AML-193 (cell line): ENCODE data around the gene WDTC1.
A peak's percentile ranks its signal among the peaks of the same experiment; 100 is the strongest.

Experiments
- DNase-seq, 2 experiments: peaks; one replicate each; lab custom pipeline; 2025; lab: John Stamatoyannopoulos, UW

WDTC1 gene

GRCh38 chr1:27301052-27301422 lies 66.6 kb downstream of the WDTC1 start:
- no peak for DNase-seq

GRCh38 chr1:27301582-27302199 lies 67.3 kb downstream of the WDTC1 start:
- no peak for DNase-seq

- no peak for DNase-seq
Measured at GRCh38 chr1:27302612-27303011, 68.2 kb downstream of the WDTC1 start.

- no peak for DNase-seq
Measured at GRCh38 chr1:27303509-27303908, 69.1 kb downstream of the WDTC1 start.

- DNase-seq, result no peak
Measured at GRCh38 chr1:27306071-27306470, 71.6 kb downstream of the WDTC1 start.

- no peak for DNase-seq
Measured at GRCh38 chr1:27306892-27307761, 72.7 kb downstream of the WDTC1 start.

- no peak for DNase-seq
Measured at GRCh38 chr1:27307874-27308598, 73.6 kb downstream of the WDTC1 start.

GRCh38 chr1:27314169-27314568 lies 79.7 kb downstream of the WDTC1 start:
- DNase-seq, result no peak

GRCh38 chr1:27314737-27315136 lies 80.3 kb downstream of the WDTC1 start:
- no peak for DNase-seq

- DNase-seq, result no peak
Measured at GRCh38 chr1:27316860-27317259, 82.4 kb downstream of the WDTC1 start.

GRCh38 chr1:27318136-27318535 lies 83.7 kb downstream of the WDTC1 start:
- DNase-seq, result no peak

GRCh38 chr1:27318596-27318995 lies 84.2 kb downstream of the WDTC1 start:
- DNase-seq, result no peak

GRCh38 chr1:27321813-27322568 lies 87.6 kb downstream of the WDTC1 start, which contains the start of gene TMEM222:
Gene TMEM222 (plus strand): TSS chr1:27322163. CDS start chr1:27322198, 35 bp downstream.
- peak; percentile 92 to 94 for DNase-seq

GRCh38 chr1:27322569-27323240 lies 88.3 kb downstream of the WDTC1 start:
- no peak for DNase-seq

- DNase-seq, result no peak
Measured at GRCh38 chr1:27325286-27325685, 90.9 kb downstream of the WDTC1 start.

- no peak for DNase-seq
Measured at GRCh38 chr1:27327964-27328363, 93.5 kb downstream of the WDTC1 start.

GRCh38 chr1:27330786-27331185 lies 96.4 kb downstream of the WDTC1 start:
- DNase-seq, result no peak

GRCh38 chr1:27331426-27331825 lies 97.0 kb downstream of the WDTC1 start:
- no peak for DNase-seq

GRCh38 chr1:27331922-27332321 lies 97.5 kb downstream of the WDTC1 start:
- no peak for DNase-seq

GRCh38 chr1:27332536-27333281 lies 98.3 kb downstream of the WDTC1 start:
- DNase-seq, result peak; percentile 17 to 21
